Measurements from ENCODE around the gene VASP.

The VASP gene

DNA sequence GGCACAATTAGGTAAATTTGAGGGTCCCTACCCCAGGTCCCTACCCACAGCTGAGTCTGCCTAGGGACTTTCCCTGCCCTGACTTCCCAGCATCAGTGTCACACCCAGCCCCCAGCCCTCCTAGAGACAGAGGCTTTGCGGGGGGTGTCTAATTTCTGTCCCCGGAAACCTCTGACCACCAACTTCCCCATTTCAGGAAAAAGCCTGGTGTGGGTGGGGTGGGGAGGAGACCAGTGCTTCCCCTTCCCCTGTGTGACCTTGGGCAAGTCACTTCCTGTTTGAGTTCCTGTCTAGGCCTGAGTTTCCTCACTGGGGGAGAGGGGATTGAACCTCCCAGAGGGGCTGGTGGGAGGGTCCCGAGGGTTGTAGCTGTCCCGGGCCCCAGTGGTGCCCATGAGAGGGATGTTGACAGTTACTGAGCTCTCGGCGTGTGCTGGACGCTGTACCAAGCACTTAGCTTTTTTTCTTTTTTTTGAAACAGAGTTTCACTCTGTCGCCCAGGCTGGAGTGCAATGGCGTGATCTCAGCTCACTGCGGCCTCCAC, 7.9 kb downstream of the VASP start:
- DNase-seq (ENCODE audit: low spot score), result peak; percentile 47

- no peak for DNase-seq (ENCODE audit: low spot score)
Observed at GRCh38 chr19:45515807-45516401, 8.6 kb downstream of the VASP start.

GRCh38 chr19:45517238-45517637, 10.0 kb downstream of the VASP start:
- no peak for DNase-seq (ENCODE audit: low spot score)

DNA sequence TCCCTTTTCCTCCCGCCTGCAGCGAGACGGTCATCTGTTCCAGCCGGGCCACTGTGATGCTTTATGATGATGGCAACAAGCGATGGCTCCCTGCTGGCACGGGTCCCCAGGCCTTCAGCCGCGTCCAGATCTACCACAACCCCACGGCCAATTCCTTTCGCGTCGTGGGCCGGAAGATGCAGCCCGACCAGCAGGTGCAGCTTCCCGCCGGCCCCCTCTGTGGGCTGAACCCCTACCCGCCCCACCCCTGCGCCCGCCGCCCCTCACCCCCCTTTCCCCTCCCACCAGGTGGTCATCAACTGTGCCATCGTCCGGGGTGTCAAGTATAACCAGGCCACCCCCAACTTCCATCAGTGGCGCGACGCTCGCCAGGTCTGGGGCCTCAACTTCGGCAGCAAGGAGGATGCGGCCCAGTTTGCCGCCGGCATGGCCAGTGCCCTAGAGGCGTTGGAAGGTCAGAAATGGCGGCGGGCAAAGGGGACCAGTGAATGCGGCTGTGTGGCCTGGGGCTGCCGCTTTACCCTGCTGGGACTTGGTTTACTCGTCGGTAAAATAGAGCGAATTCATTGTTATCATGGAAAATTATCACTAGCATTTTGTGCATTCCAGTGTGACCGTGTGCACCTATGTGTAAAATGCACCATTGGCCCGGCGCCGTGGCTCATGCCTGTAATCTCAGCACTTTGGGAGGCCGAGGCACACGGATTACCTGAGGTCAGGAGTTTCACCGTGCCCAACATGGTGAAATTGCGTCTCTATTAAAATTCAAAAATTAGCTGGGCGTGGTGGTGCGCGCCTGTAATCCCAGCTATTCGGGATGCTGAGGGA, 10.6 kb downstream of the VASP start:
- no peak for DNase-seq (ENCODE audit: low spot score)

GRCh38 chr19:45518469-45518826, 11.2 kb downstream of the VASP start:
- DNase-seq (ENCODE audit: low spot score), result no peak

GRCh38 chr19:45522010-45522941, 15.0 kb downstream of the VASP start:
- no peak for DNase-seq (ENCODE audit: low spot score)

DNA sequence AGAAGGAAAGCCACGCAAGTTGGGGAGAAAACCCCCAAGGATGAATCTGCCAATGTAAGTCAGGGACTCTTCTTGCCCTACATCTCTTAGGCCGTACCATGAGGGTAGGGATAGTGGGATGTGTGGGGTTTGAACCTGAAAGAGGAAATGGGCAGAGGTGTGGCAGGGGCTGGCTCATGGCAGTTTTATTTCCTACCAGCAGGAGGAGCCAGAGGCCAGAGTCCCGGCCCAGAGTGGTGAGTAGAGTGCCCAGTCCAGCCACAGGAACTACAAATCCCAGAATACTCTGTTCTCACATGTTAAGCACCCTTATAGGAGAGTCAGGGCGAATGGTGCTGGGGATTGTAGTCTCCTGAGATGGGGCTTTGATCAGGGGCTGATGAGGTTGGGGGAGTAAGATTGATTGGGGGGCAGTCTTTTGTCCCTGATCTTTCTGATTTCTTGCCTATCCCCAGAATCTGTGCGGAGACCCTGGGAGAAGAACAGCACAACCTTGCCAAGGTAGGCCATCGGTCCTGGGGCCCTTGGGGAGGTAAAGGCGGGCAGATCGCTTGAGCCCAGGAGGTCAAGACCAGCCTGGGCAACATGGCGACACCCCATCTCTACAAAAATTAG, 16.5 kb downstream of the VASP start:
- peak; percentile 87 for DNase-seq (ENCODE audit: low spot score)

- no peak for DNase-seq (ENCODE audit: low spot score)
Observed at GRCh38 chr19:45524575-45525129, 17.4 kb downstream of the VASP start.

DNA sequence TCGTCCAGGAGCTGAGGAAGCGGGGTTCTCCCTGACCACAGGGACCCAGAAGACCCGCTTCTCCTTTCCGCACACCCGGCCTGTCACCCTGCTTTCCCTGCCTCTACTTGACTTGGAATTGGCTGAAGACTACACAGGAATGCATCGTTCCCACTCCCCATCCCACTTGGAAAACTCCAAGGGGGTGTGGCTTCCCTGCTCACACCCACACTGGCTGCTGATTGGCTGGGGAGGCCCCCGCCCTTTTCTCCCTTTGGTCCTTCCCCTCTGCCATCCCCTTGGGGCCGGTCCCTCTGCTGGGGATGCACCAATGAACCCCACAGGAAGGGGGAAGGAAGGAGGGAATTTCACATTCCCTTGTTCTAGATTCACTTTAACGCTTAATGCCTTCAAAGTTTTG, 18.9 kb downstream of the VASP start:
- no peak for DNase-seq (ENCODE audit: low spot score)

GRCh38 chr19:45526971-45527370, 19.7 kb downstream of the VASP start:
- DNase-seq (ENCODE audit: low spot score), result no peak

DNA sequence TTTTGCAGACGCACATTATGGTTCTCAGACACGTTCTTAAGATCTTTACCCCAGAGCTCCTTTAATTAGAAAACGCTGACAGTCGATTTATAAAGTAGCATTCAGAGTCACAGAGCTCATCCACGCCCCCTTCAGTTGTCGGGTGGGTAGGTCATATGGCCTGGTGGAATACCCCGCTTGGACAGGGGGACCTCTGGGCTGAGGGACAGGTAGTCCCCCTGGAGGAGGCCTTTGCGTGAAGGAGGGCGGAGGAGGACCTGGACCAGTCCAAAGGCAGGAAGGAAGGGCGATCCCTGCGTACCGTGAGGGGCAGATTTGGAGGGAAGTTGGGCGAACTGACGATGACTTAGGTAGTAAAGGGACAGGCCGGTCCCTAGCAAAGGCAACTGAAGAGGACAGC, 20.5 kb downstream of the VASP start:
- no peak for DNase-seq (ENCODE audit: low spot score)

DNA sequence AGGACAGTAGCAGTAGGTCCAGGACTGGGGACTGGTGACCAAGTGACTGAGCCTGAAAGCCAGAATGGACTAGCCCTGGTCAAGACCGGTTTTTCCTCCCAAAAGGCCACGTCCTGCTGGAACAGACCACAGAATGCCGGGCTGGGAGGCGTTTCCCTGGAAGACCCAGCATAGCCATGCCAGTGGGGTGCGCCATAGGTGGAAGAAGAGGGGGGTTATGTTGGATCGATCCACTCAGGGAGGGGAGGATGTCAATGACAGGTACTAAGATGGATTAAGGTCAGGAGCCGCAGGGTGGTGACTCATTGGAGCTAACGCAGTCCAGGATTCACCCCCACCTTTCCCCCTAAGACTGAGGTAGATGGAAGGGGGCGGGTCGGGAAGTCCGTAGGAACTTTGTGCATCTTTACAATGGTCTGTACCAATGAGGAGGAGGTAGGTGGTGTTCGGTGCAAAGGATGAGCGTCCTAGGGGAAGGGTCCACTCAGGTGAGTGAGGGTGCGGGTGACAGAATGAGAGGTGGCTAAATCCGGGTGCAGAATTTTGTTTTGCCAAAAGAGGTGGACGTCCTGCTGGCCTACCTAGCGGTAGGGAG, 21.0 kb downstream of the VASP start:
- DNase-seq (ENCODE audit: low spot score), result no peak

- no peak for DNase-seq (ENCODE audit: low spot score)
Observed at GRCh38 chr19:45528744-45529419, 21.6 kb downstream of the VASP start.

- DNase-seq (ENCODE audit: low spot score), result no peak
Observed at GRCh38 chr19:45529420-45529785, 22.1 kb downstream of the VASP start.

GRCh38 chr19:45531349-45531748, 24.1 kb downstream of the VASP start:
- no peak for DNase-seq (ENCODE audit: low spot score)

DNA sequence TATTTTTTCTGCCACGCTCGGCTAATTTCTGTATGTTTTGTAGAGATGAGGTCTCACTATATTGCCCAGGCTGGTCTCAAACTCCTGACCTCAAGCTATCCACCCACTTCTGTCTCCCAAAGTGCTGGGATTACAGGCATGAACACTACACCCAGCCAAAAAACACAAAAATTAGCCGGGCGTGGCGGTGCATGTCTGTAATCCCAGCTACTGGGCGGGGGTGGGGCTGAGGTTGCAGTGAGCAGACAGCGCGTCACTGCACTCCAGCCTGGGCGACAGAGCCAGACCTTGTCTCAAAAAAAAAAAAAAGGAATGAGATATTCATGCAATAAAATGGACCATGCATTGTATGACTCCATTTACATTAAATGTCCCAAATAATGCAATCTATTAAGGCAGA, 32.2 kb downstream of the VASP start:
- DNase-seq (ENCODE audit: low spot score), result no peak

- no peak for DNase-seq (ENCODE audit: low spot score)
Observed at GRCh38 chr19:45542234-45542668, 35.0 kb downstream of the VASP start.

- DNase-seq (ENCODE audit: low spot score), result no peak
Observed at GRCh38 chr19:45547211-45547770, 40.0 kb downstream of the VASP start.

GRCh38 chr19:45547965-45548609, 40.8 kb downstream of the VASP start:
- no peak for DNase-seq (ENCODE audit: low spot score)

GRCh38 chr19:45553464-45553863, 46.2 kb downstream of the VASP start:
- DNase-seq (ENCODE audit: low spot score), result no peak

Data from activated CD4-positive, alpha-beta T cell treated with anti-CD3 and anti-CD28 coated beads, Interleukin-2, Interleukin-4, amounts not matched to agents 100 ng/mL and 50 ng/mL, durations not matched to agents 16 hours and 8 hours (primary cell).